ENCODE data around the gene FUBP3. TPM values are rescaled to one million over a fixed set of nuclear protein-coding genes. Genes with fewer than 3 reads are reported as not detected.

Gene FUBP3, protein sequence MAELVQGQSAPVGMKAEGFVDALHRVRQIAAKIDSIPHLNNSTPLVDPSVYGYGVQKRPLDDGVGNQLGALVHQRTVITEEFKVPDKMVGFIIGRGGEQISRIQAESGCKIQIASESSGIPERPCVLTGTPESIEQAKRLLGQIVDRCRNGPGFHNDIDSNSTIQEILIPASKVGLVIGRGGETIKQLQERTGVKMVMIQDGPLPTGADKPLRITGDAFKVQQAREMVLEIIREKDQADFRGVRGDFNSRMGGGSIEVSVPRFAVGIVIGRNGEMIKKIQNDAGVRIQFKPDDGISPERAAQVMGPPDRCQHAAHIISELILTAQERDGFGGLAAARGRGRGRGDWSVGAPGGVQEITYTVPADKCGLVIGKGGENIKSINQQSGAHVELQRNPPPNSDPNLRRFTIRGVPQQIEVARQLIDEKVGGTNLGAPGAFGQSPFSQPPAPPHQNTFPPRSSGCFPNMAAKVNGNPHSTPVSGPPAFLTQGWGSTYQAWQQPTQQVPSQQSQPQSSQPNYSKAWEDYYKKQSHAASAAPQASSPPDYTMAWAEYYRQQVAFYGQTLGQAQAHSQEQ
- 10 to 100 TPM; 22.4 to 65.6 (median 38.6) TPM for total RNA-seq

DNA sequence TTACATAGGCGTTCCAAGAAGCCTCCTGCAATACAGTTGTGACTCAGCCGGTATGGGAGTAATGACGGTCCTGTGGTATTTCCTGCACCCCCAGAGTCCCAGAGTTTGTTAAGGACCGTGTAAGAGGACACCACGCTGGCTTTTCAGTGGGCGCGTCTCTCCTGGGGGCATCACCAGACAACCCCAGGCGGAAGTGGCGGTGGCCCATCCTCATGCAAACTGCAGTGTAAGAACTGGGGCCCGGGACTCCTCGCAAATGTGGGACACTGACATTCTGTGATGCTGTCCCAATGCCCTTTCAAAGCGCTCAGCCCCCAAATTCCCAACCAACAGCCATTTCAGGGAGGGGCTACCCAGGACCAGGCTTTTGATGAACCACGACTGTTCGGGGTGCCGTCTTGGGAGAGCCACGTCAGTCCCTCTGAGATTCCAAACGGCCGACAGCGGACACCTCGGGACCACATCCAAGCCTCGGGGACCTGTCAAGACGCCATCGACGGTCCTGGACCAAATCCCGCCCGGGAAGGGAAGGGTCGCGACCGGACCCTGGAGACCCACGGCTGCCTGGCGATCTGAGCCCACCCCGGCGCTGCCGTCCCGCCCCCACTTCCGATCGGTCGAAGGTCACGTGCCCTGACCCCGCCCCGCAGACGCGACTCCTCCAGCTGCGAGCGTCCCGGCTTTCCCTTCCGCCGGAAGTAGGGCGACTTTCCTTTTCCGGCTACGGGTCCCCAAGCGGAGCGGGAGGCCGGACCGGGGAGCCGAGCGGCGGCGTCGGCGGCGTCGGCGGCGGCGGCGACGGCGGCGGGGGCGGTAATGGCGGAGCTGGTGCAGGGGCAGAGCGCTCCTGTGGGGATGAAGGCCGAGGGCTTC lies at the start of gene FUBP3:
Gene FUBP3, plus strand, starts transcription at position 713 of the 873 bp plus-strand sequence. Its CDS starts 104 bp downstream, at position 817.
- peak; percentile 53 to 88 for TF ChIP-seq POLR2A (IDR thresholded peaks at IDR 0.05)
- TF ChIP-seq, protein P1, sequence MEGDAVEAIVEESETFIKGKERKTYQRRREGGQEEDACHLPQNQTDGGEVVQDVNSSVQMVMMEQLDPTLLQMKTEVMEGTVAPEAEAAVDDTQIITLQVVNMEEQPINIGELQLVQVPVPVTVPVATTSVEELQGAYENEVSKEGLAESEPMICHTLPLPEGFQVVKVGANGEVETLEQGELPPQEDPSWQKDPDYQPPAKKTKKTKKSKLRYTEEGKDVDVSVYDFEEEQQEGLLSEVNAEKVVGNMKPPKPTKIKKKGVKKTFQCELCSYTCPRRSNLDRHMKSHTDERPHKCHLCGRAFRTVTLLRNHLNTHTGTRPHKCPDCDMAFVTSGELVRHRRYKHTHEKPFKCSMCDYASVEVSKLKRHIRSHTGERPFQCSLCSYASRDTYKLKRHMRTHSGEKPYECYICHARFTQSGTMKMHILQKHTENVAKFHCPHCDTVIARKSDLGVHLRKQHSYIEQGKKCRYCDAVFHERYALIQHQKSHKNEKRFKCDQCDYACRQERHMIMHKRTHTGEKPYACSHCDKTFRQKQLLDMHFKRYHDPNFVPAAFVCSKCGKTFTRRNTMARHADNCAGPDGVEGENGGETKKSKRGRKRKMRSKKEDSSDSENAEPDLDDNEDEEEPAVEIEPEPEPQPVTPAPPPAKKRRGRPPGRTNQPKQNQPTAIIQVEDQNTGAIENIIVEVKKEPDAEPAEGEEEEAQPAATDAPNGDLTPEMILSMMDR (IDR thresholded peaks at IDR 0.05) = peak in 1 of 4 experiments; percentile 9
- intact Hi-C loops (cut with DNase I; ENCODE audit: low total_unique reads) = no loop called here
- no peaks in the 10 kb centered on the region for H3K4me1 ChIP-seq

DNA sequence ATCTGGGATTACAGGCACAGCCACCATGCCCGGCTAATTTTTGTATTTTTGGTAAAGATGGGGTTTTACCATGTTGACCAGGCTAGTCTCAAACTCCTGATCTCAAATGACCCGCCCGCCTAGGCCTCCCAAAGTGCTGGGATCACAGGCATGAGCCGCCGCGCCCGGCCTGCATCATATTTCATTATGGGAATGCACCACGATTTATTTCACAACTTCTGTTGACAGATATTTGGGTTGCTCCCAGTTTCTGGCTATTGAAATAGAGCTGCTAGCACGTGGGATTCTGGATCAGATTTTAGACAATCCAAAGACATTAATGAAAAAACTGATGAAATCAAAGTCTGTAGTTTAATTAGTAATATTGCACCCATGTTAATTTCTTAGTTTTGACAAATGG lies 48.4 kb upstream of the FUBP3 start:
- Histone ChIP-seq H3K4me1 (no peaks in the 10 kb centered on the region), H3K36me3 (no peaks in the 10 kb centered on the region), H3K27me3 (no peaks in the 10 kb centered on the region), H3K4me3 (no peak overlapping the region), H3K27ac (no peak overlapping the region), H3K9me3 (no peaks in the 10 kb centered on the region)
- DNase-seq = no peak
- intact Hi-C loops (cut with DNase I; ENCODE audit: low total_unique reads) = no loop called here
- TF ChIP-seq, protein P1 (IDR thresholded peaks at IDR 0.05) = no peak
- TF ChIP-seq POLR2A (IDR thresholded peaks at IDR 0.05) = no peak

More for the DNA sequence above, at the start of gene FUBP3:
- Histone ChIP-seq H3K4me3 (peak within 1 kb of the TSS; percentile 84 to 93), H3K36me3 (no peaks in the 10 kb centered on the region), H3K9me3 (no peaks in the 10 kb centered on the region), H3K27me3 (no peaks in the 10 kb centered on the region), H3K27ac (peak within 1 kb of the TSS; percentile 80 to 88)
- peak; percentile 90 to 92 for DNase-seq

DNA sequence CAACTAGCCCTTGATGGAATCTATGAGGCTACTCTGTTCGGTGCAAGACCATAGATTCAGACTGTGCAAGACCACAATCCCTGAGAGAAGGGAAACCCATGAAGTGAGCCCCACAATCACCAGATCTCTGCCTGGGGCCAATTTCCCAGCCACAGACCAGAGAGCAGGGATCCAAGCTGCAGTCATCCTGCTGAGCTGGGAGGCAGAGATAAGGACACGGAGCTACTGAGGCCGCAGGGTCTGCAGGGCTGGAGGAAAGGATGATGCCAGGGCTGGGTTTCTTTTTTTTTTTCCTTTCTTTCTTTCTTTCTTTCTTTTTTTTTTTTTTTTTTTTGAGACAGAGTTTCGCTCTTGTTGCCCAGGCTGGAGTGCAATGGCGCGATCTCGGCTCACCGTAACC lies 47.7 kb upstream of the FUBP3 start:
- Histone ChIP-seq H3K27me3 (no peaks in the 10 kb centered on the region), H3K27ac (no peak overlapping the region), H3K4me3 (no peak overlapping the region), H3K4me1 (no peaks in the 10 kb centered on the region), H3K36me3 (no peaks in the 10 kb centered on the region), H3K9me3 (no peaks in the 10 kb centered on the region)
- no peak for DNase-seq
- intact Hi-C loops (cut with DNase I; ENCODE audit: low total_unique reads) = no loop called here
- TF ChIP-seq, protein P1 (IDR thresholded peaks at IDR 0.05) = no peak
- no peak for TF ChIP-seq POLR2A (IDR thresholded peaks at IDR 0.05)

DNA sequence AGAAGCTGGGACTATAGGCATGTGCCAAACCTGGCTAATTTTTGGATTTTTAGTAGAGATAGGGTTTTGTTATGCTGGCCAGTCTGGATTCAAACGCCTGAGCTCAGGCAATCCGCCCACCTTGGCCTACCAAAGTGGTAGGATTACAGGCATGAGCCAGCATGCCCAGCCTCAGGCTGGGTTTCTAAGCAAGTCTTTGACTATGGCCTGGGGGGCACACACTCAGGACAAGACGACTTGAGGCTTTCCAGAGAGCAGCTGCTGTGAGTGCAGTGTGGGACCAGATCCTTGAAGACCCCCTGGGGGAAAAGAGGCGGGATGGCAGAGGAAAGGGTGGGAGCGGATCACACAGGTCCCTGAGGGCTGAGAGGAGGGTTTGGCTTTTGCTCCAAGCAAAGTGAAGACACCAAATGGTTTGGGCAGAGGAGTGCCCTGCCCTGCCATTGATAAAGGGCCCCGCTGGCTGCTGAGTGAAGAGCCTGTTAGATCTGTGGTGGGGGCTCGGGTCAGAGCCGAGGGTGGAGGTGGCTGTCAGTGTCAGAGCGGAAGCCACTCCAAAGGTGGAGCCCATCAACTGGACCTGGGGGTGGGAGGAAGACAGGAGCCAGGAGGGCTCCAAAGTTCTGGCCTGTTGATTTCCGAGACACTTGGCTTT lies 46.8 kb upstream of the FUBP3 start:
- intact Hi-C loops (cut with DNase I; ENCODE audit: low total_unique reads) = no loop called here
- DNase-seq = no peak
- TF ChIP-seq, protein P1 (IDR thresholded peaks at IDR 0.05) = no peak
- no peak for TF ChIP-seq POLR2A (IDR thresholded peaks at IDR 0.05)

More for the DNA sequence above, 46.8 kb upstream of the FUBP3 start:
- Histone ChIP-seq H3K4me1 (no peaks in the 10 kb centered on the region), H3K4me3 (no peak overlapping the region), H3K27me3 (no peaks in the 10 kb centered on the region), H3K27ac (no peak overlapping the region), H3K9me3 (no peaks in the 10 kb centered on the region), H3K36me3 (no peaks in the 10 kb centered on the region)

All from uterus (tissue), 4 donors.